Right hindlimb (tissue), 1 donor: Measurements from ENCODE around the gene ARMC2.
"Not testable (repeated sequence)": the region's sequence is repeated elsewhere in the genome, so short reads cannot be mapped to it uniquely, and the experiment has no call there.

Experiments used
- DNase-seq: peaks from one replicate; pipeline ENCODE4 v3.0.0-alpha.2; 2018

The ARMC2 gene

DNA sequence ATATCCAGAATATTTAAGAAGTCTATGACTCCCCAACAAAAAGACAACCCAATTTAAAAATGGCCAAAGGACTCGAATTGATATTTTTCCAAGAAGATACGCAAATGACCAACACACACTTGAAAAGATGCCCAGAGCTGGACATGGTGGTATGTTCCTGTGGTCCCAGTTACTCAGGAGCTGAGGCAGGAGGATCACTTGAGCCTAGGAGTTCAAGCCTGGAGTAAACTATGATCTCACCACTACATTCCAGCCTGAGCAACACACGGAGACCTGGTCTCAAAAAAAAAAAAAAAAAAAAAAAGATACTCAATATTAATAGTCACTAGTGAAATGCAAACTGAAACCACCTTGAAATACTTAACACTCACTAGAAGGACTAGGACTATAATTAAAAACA lies 12.2 kb upstream of the ARMC2 start:
- no peak for DNase-seq

DNA sequence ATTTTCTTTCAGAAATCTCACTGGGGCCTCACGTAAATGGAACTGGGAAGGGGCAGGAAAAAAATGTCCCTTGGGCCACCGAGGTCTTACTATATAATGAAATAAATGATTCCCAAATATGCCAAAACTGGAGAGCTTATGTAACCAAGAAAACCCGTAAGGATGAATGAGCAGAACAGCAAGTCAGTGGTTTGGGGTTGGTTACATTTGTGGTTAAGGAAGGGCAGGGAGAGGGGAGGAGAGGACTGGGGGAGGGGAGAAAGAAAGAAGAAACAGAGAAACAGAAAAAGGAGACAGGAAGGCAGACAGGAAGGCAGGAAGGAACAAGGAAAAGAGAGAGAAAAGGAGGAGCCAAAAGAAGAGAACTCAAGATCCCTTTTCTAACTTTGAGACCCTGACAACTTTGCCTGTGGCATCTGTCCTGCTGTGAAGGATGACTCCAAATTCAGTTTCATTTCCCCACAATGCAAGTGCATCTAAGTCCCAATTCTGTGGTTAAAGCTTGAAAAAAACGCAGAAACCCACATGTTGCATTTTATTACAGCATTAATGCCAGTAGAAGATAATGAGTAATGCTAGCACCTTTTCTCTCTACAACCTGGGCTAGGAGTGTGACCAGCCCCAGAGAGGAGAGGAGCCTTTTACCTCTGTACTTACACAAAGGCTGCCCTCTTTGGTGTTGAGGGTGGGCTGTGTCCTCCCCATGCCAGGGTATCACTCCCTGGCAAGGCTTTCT lies 10.8 kb upstream of the ARMC2 start:
- no peak for DNase-seq

DNA sequence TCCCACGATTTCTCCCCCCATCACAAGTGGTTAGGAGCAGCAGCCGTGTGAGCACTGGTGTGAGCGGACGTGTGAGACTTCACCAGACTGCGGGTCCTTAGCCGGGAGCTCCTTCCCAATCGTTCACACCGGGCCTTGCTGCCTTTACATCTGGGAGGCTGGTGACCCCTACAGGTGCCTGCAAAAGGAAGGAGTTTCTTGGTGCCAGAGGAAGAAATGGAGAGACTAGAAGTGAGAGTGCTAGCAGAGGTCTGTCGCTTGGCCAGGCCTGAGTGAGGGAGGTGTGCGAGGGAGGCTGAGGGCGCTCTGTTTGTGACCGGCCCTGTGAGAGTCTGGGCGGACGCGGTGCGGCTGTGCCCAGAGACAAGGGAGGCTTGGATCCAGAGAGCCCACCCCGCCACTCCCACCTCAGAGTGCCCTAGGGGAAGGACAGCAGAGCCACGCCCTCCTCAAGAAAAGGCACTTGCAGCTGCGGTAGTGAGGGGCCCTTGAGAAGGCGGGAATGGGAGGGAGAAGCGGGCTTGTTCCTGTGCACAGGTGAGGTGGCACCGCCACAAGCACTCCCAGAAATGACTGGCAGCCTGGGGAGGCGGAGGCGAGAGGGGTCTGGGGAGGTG lies 10.0 kb upstream of the ARMC2 start:
- peak; percentile 38 for DNase-seq

DNA sequence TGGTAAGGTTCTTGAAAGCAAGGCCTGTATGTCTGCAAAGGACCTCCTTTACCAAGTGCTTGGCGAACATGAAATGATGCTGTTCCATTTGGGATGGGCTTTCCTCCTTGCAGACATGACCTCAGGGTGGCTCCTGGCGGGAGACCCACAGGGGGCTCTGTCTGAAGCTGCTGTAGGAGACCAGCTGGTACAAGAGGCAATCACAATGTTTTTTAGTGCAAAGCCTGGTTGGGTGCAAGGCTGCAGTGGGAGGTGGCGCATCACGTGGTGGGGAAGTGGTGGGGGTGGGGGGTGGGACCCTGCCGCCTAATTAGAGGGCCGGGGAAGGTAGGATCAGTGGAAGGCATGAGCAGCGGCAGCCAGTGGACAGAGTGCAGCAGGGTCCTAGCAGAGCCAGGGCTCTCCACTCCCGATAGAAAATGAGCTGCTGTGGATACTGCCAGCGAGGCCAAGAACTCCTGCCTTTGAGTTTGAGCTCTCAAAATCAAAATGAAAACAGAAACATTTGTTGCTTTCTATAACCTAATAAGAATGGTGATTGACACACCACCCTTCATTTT lies 9.1 kb upstream of the ARMC2 start:
- DNase-seq, result no peak

DNA sequence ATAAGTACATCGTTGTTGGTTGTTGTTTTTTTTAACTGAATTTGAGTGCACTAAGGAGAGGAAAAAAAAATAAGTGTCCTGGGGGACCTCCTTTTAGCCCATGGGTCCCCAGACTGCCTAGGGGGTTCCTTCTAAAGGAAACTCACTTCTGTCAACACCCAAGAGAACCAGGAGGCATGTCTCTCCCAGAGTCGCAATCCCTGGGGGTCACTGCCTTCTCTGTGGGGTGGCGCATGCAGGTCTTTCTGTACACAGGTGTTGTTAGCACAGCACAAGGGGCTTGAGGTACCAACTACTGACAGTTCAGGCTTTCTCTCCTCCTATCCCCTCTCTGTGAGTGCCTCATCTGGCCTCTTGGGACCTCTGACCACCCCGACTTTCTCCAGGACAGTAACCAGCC lies 7.3 kb upstream of the ARMC2 start:
- no peak for DNase-seq

DNA sequence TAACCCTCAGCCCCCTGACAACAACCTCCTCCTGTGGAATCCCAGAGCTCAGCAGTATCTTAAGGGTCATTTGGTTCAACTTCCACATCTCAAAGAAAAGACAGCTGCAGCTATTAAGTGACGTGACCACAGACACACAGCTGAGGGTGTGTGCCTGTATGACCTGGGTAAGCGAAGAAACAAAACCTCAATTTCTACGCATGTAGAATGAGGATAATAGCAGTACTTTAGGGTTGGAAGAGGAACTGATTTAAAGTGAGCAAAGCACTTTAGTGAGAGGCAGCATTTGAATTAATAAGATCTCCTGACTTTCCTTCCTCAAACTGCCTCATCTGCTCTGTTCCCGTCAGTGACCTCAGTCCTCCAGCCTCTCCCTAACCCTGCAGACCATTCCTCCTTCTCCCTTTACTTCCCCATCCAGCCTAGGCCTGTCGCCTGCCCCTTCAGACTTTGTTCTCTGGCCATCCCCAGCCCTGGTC lies 6.8 kb upstream of the ARMC2 start:
- no peak for DNase-seq

DNA sequence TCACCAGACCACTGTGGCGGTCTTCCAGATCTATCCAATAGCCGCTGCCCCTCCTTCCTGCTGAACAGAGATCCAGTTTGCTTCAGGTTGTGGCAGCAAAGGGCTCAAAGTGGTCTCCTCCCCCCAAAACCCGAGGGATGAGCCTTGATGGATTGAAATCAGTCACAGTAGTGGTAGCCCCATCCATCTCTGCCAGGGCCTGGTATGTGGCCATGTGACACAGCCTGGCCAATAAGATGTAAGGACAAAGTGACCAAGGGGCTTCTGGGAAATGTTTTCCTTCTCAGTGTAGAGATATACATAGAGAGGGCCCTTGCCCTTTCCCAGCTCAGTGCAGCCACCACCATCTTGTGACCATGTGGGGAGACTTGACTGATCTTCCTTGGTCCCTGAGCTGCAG lies 4.1 kb upstream of the ARMC2 start:
- DNase-seq, result no peak

DNA sequence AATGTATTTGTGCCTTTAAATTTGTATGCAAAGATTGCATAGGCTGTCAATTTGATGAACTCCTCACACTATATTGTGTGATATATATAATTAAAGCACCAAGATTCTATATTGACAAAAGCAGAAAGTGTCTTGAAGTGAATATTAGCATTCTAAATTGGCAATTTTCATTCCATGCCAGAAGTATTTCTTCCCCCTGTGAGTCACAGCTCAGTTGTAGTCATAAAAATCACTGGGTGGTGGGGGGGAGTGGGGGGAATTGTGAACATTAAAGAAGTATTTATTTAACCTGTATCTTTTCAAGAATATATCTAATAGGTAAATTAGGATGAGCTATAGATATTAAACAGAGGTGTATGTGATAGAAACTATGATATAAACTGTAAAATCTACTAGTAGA lies 3.1 kb upstream of the ARMC2 start:
- DNase-seq, result no peak

DNA sequence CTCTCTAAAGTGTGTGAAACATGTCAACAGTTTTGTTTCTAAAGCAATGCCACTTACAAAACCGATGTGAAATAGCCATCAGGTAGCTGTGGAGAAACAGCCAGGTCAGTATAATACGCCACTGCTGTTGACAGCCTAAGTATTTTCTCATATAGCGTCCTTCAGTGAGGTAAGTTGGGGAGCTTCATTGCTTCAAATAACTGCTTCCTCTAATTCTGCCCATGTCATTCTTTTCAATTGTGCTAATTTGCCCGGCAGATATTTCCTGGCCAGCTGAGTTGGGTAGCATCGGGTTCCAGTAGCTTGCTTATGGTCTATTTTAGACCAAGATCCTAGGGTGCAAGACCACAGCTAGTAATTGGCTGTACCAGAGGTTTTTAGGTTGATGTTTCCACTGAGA lies 2.1 kb upstream of the ARMC2 start:
- no peak for DNase-seq

DNA sequence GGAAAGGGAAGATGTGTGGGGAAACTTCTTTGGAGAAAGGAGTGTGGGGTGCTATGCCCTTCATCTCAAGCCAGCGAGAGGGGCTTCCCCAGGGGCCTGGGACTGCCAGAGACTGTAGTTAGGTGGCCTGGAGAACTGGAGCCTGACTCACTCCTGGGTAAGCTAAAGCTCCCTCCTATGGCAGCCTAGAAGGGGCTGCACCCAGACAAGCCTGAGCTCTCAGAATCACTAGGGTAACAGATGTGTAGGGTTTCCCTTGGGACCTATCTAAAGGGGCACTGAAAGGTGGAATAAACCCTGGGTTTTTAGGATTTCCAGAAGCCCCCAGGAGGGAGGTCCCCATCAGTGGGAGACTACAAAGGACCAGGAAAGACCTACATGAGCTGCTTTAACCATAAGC lies 1.6 kb upstream of the ARMC2 start:
- DNase-seq, result no peak

DNA sequence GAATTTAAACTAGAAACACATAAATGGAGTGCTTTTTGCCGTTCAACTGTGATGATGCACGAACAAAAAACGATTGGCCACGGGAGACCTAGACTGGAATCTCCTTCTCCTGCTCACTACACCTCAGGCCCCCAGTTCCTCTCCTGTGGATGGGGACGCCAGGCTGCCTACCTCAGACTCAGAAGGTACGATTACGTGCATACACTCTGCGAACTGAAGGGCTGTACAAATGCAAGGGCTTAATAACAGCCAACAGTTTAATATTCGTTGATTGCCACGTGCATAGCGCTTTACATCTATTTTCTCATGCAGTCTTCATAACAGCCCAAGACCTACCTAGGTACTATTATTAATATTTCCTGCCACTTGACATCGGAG lies 495 bp upstream of the ARMC2 start:
- no peak for DNase-seq

DNA sequence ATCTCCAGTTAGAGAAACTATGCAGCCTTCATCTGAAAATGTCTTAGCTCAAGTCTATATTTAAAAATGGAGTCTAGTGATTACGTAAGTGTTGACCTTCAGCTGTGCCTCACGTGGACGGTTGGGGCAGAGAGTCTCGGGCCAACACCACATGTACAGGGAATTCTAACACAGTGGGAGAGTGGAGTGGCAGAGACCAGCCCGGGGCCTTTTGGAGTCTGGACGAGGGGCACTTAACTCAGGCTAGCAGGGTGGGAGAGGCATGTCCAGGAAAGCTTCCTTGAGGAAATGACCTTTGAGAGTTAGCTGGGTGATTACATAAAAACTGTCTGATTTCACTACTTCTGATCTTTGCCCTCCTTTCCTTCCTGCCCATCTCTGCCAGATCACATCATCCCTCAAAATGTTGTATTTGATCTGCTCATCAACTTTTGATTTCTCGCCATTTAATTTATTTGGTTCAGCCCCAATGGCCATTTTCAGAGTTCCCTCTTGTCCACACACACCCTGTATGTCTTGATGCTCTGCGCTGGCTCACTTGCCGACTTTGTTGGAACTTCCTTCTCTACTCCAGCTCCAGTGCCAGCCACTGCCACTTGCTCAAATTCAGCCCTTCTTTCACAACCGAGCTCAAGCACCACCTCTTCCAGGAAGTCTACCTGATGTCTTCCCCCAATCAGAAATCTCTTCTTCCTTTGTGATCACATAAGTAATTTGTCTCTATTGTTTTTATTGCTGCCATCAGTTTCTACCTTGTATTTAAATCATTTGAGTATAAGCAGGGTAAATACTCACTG lies 2.6 kb downstream of the ARMC2 start:
- no peak for DNase-seq

DNA sequence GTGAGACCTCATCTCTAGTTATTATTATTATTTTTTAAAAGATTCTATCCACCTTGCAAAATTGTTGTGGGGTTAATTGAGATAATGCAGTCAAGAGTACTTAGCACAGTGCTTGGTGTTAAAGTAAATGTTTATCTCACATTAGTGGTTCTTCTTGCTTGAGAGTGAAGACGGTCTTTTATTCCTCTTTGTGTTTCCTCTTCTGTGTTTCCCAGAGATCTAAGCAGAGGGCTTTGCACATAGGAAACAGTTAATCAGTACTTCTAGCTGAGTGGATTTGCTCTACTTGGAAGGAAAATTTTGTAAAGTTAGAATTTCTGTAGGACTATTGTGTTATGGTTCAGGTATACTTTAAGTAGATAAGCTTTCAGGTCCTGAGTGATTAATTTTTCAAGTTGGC lies 3.5 kb downstream of the ARMC2 start:
- no peak for DNase-seq

DNA sequence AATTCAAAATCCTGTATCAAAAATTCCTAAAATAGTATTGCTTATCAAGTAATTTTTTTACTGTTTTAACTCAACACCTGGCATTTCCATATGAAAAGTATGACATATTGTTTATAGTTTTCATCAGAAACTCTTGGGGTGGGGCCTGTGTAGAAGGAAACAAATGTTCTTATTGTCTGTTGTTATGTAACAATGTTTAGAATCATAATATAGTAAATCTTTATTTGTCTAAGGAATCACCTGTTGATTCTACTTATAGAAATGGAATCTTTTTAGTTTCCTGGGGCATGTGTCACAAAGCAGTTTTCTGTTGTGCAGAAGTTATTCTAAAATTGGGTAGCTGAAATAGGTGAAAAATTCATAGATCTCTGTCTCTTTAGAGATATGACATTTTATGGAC lies 4.9 kb downstream of the ARMC2 start:
- DNase-seq, result no peak

DNA sequence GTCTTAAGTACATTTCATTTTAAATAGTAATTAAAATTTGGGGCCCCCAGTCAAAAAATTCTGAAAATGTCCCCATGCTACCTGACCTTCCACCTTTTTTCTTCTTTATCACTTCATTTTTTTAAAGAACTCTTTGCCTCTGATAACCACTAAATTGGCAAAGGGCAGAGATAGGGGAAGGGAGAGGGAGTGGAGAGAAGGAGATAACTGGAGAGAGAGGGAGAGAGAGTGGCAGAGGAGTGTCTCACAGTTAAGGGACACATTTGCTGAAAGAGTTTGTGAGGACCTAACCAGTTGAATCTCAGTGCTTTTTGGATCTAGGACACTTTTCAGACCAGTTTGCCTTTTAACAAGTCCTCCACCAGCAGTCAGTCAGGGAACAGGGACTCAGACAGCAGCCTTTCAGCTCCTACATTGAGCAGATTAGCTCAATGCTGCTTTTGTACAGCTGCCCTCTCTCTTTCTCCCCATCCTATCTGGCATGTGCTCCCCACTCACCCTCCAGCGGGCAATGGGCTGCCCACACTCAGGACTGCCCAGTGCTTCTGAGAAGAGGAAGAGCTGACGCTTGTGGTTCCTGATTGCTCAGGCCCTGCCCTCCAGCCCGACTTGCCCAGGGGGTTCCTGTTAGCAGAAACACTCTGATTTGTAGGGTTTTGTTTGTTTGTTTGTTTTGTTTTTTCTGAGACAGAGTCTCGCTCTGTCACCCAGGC lies 14.4 kb downstream of the ARMC2 start:
- no peak for DNase-seq

DNA sequence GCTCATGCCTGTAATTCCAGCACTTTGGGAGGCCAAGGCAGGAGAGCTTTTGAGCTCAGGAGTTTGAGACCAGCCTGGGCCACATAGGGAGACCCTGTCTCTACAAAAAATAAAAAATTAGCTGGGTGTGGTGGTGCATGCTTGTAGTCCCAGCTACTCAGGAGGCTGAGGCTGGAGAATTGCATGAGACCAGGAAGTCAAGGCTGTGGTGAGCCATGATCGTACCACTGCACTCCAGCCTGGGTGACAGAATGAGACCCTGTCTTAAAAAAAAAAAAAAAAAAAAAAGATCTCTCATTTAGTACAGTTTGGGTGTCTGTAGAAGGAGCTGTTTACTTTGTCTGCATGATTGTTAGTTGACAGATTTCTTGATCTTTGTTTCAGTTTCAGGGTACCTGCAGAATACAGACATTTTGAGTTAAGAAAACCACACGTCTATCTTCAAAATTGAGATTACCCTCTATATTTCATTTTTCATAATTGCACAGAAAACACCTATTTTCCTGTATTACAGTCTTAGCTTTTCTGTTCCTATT lies 17.6 kb downstream of the ARMC2 start:
- DNase-seq, result not testable (repeated sequence)

DNA sequence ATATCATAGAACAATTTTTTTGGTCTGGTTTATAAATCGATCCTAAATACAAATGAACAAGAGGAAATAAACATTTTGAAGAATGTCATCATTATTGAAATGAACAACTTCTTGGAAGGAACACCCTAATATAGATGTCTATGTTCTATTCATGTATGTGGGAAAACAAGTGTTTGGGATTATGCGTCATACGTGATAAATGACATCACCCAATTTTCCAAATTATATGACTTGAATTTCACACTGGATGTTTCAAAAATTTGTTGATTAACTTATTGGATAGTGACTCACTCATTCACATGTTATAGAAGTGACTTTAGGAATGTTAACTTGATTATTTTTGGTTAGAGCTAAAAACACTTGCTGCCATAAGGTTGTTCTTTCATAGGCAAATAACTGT lies 18.6 kb downstream of the ARMC2 start:
- DNase-seq, result no peak

DNA sequence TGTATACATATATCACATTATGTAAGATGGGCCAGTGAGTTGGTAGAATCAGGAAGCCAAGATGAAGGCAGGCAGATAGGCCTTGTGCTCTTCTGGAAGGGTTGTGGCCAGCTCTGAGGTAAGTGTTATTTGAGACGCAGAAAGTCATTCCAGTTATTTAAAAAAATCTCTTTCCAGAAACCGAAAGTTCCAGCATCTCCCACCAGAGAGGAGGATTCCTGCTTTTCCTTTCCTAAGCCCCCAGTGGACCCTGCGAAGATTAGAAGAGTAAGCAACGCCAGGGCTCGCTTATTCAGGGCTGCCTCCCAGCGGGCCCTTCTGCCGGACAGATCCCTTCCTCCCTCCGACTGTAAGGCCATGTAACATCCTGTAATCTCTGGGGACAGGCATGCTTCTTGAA lies 20.4 kb downstream of the ARMC2 start:
- DNase-seq, result peak; percentile 55

DNA sequence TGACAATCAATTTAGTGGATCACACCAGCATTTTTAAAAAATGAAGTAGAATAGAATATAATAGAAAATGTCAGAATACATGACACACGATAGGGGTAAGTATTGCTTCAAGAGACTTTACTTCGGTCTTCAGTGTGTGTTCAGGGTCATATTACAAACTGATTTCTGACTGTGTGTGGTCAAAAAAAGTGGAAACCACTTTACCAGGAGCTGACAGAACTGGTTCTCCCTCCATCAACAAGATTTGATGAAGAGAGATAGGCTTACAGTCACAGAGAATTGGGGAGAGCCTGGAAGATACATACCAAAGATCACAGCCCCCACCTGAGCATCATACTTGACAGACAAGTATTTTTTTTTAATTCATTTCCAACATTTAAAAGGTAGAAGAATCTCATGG lies 21.7 kb downstream of the ARMC2 start:
- DNase-seq, result no peak

DNA sequence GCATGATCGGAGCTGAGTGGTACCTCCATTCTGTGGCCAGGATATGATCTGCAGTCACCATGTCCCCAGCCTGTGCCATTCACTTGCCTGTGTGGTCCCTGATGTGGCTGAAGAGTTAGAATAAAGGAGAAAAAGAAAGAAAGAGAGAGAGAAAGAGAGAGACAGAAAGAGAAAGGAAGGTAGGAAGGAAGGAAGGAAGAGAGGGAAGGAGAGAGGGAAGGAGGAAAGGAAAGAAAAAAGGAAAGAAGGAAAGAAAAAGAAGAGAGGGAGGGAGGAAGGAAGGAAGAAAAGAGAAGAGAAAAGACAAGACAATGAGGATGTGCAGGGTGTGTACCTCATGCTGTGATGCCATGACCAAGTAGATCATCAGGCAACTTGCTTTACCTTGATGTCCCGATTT lies 22.1 kb downstream of the ARMC2 start:
- DNase-seq, result no peak

DNA sequence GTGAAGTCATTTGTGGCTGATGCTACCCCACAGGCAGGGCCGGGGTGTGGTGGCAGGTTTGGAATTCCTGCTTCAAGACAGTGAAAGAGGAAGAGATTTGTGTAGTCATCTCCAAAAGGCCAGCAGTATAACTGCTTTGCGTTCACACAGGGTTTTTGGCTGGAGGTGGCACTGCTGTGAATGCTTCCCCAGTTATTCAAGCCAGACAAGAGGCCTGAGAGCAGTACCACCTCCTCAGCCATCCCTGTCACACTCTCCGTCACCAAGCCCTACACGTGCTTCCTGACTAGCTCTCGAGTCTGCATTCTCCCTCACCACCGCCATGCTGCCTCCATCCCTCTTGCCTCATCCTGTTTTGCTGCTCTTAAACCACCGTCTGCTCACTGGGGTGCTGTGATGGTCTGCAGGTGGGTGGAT lies 23.9 kb downstream of the ARMC2 start:
- no peak for DNase-seq

DNA sequence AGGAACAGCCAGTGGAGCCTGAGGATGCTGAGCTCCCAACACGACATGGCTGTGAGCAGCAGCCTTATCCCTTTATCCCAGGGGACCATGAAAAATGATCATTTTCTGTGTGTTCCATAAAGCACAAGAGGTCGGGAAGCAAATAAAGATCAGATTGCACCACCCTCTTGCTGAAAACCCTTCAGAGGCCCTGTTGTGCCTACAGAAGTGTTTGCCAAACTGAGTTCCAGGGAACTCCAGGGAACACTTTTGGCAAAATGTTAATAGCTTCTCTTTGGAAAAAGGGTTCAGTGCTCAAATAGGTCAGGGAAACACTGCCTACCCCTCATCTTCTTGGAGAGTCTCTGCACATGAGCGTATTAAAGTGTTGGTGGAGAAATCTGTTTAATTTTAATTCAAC lies 24.4 kb downstream of the ARMC2 start:
- DNase-seq, result no peak

DNA sequence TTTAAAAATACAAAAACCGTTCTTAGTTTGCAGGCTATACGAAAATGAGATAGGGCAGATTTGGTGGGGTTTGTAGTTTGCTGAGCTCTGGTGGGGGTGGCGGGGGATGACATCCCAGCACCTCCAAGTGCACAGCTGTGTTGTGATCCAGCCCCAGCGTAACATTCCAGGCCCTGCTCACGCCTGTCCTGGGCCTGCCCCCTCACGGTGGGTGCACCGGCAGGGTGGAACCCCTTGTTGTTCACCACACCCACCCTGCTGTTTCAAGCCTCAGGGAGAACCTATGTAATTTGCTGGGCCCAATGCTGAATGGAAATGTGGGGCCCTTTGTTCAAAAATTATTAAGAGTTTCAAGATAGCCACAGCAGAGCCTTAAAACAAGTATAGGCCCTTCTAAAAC lies 25.0 kb downstream of the ARMC2 start:
- no peak for DNase-seq
